Effector memory CD8-positive, alpha-beta T cell (primary cell): Measurements from ENCODE around the gene CD86.
A peak's percentile ranks its signal among the peaks of the same experiment; 100 is the strongest.
"Not testable (repeated sequence)": the region's sequence is repeated elsewhere in the genome, so short reads cannot be mapped to it uniquely, and the experiment has no call there.

ENCODE experiments used
- ATAC-seq: fragments of 150-1000 bp; cut with Tn5 transposase; replicated peaks from 2 replicates; pipeline ENCODE4 v1.10.0; 2021; ENCODE audit warnings: mild to moderate bottlenecking, moderate library complexity
- DNase-seq, 3 experiments: peaks; one replicate each; pipeline ENCODE4 v3.0.0; 2021
- H3K27ac Mint-ChIP-seq, 2 donors: one replicate each; pipeline ENCODE4 v1.8.0; 2022; ENCODE audit warnings: mild to moderate bottlenecking in 2 of 2, mixed read lengths in 2 of 2, moderate library complexity in 2 of 2
- H3K27me3 Mint-ChIP-seq, 2 donors: one replicate each; pipeline ENCODE4 v1.8.0; 2022; ENCODE audit warnings: mixed read lengths in 2 of 2
- H3K36me3 Mint-ChIP-seq: one replicate; pipeline ENCODE4 v1.8.0; 2022; ENCODE audit warnings: mild to moderate bottlenecking, moderate library complexity, mixed read lengths; ENCODE audit not compliant: insufficient read depth
- H3K4me1 Mint-ChIP-seq, 2 donors: one replicate each; pipeline ENCODE4 v1.8.0; 2022; ENCODE audit warnings: low read depth in 2 of 2, mixed read lengths in 2 of 2
- H3K4me3 Mint-ChIP-seq, 2 donors: one replicate each; pipeline ENCODE4 v1.8.0; 2022; ENCODE audit warnings: mild to moderate bottlenecking in 2 of 2, mixed read lengths in 2 of 2, moderate library complexity in 2 of 2
- H3K9me3 Mint-ChIP-seq, 2 donors: one replicate each; pipeline ENCODE4 v1.8.0; 2022; ENCODE audit warnings: mixed read lengths in 2 of 2

CD86 gene

DNA sequence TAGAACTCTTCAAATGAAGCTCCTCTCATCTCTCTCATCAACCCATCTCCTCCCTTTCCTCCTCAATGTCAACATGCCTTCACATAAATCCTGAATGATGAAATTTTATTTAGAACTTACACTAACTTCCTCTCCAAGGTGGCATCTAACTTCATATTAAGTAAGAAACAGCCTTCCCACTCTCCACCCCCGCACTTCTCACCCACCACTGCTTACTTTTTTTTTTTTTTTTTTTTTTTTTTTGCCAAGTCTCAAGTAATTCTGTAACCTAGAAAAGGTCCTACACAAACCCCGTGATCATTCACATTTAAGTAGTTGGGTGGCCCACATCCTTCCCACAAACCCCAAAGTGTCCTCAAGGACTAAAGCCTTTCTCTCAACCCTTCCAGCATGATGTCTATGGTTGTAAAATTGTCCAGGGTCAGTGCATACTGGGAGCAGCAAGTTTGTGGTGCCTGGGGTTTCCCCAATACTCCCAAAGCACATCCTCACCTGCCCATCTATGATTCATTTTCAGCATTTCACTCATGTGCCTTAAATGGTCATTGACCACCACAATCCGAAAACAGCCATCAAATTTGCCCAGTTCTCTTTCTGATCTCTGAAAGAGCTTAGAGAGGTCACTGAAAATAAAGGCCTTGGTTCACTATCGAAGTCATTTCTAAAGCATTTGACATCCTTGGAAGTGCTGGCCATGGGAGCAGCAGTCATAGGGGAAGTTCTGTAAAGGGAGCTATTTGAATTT is 47.2 kb downstream of the CD86 start:
- no peaks in the 10 kb centered on the region for H3K27me3 Mint-ChIP-seq
- H3K4me3 Mint-ChIP-seq: no peak overlapping the region
- ATAC-seq (peak; percentile 31), DNase-seq (no peak)
- peaks cover 13% of the 10 kb centered on the region in 2 donors for H3K4me1 Mint-ChIP-seq
- H3K36me3 Mint-ChIP-seq: no peaks in the 10 kb centered on the region
- H3K9me3 Mint-ChIP-seq: no peaks in the 10 kb centered on the region
- H3K27ac Mint-ChIP-seq: peak overlapping the region in 1 of 2 donors; percentile 33

- H3K27ac Mint-ChIP-seq: no peak overlapping the region
Observed at GRCh38 chr3:122103821-122104514, 48.8 kb downstream of the CD86 start.

DNA sequence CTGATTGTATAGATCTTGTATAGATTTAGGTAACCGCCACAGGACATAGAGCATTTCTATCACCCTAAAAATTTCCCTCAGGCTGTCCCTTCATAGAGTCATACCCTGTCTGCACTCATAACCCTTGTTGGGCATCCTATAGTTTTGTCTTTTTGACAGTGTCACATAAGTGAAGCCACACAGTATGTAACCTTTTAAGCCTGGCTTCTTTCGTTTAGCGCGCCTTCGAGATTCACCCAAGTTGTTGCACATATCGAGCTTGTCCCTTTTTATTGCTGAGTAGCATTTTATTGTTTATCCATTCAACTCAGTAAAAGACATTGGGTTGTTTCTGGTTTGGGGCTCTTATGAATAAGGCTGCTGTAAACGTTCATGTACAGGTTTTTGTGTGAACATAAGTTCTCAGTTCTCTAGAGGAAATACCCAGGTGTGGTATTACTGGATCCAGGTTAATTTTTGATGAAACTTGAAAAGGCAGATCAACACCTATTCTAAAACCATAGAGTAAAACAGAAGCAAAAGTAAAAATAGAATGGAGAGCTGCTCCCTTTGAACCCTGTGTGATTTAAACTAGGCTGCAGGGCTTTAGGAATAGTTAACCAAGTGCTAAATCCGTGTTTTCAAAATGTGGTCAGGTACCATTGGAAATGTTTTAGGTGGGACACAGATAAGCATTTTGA is 49.5 kb downstream of the CD86 start:
- no peaks in the 10 kb centered on the region for H3K27me3 Mint-ChIP-seq
- no peaks in the 10 kb centered on the region for H3K9me3 Mint-ChIP-seq
- no peak overlapping the region for H3K27ac Mint-ChIP-seq
- no peak overlapping the region for H3K4me3 Mint-ChIP-seq
- no peak for DNase-seq
- H3K4me1 Mint-ChIP-seq: peaks cover 13% of the 10 kb centered on the region in 2 donors
- no peak for ATAC-seq
- no peaks in the 10 kb centered on the region for H3K36me3 Mint-ChIP-seq

More at GRCh38 chr3:122103821-122104514, 48.8 kb downstream of the CD86 start:
- no peaks in the 10 kb centered on the region for H3K36me3 Mint-ChIP-seq
- no peaks in the 10 kb centered on the region for H3K9me3 Mint-ChIP-seq
- H3K4me3 Mint-ChIP-seq: no peak overlapping the region
- no peak for DNase-seq
- H3K4me1 Mint-ChIP-seq: peaks cover 13% of the 10 kb centered on the region in 2 donors
- H3K27me3 Mint-ChIP-seq: no peaks in the 10 kb centered on the region
- no peak for ATAC-seq

GRCh38 chr3:122105626-122106025 is 50.5 kb downstream of the CD86 start:
- peaks cover 0 to 2% of the 10 kb centered on the region in 2 donors for H3K27me3 Mint-ChIP-seq
- peaks cover 13% of the 10 kb centered on the region in 2 donors for H3K4me1 Mint-ChIP-seq
- H3K9me3 Mint-ChIP-seq: no peaks in the 10 kb centered on the region
- ATAC-seq (no peak), DNase-seq (no peak)
- H3K36me3 Mint-ChIP-seq: no peaks in the 10 kb centered on the region
- H3K27ac Mint-ChIP-seq: no peak overlapping the region
- H3K4me3 Mint-ChIP-seq: no peak overlapping the region

- no peak overlapping the region for H3K4me3 Mint-ChIP-seq
- ATAC-seq: no peak
- DNase-seq: no peak
- no peak overlapping the region for H3K27ac Mint-ChIP-seq
- H3K9me3 Mint-ChIP-seq: no peaks in the 10 kb centered on the region
- H3K4me1 Mint-ChIP-seq: peaks cover 3 to 4% of the 10 kb centered on the region in 2 donors
- H3K27me3 Mint-ChIP-seq: peaks cover 0 to 6% of the 10 kb centered on the region in 2 donors
- no peaks in the 10 kb centered on the region for H3K36me3 Mint-ChIP-seq
Observed at GRCh38 chr3:122107171-122107570, 52.0 kb downstream of the CD86 start.

GRCh38 chr3:122111974-122112373 is 56.8 kb downstream of the CD86 start:
- ATAC-seq: no peak
- DNase-seq: no peak
- H3K36me3 Mint-ChIP-seq: peaks cover 3% of the 10 kb centered on the region
- H3K27me3 Mint-ChIP-seq: peaks cover 0 to 11% of the 10 kb centered on the region in 2 donors
- H3K4me1 Mint-ChIP-seq: no peaks in the 10 kb centered on the region
- no peaks in the 10 kb centered on the region for H3K9me3 Mint-ChIP-seq
- no peak overlapping the region for H3K27ac Mint-ChIP-seq
- no peak overlapping the region for H3K4me3 Mint-ChIP-seq

DNA sequence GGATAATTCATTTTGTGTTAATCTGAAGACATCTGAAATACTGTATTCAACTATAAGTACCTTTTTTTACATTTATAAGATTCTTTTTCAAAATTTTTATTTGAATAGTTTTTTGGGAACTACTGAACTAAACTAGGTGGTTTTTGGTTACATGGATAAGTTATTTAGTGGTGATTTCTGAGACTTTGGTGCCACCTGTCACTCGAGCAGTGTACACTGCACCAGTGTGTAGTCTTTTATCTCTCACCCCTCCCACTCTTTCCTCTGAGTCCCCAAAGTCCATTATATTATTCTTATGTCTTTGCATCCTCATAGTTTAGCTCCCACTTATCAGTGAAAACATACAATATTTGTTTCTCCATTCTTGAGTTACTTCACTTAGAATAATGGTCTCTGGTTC is 57.6 kb downstream of the CD86 start:
- H3K9me3 Mint-ChIP-seq: no peaks in the 10 kb centered on the region
- H3K4me3 Mint-ChIP-seq: no peak overlapping the region

DNA sequence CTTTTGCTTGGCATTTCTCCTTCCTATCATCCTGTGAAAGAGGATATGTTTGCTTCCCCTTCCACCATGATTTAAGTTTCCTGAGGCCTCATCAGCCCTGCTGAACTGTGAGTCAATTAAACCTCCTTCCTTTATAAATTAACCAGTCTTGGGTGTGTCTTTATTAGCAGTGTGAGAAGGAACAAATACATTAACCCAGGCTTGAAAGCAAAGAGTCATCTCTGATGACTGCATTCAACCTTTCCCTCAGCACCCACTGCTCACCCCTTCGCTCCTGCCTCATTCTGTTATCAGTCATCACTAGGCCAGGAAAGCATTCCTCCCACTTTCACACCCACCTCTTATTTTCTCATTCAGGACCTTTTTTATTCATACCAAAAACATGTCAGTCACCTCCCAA is 68.7 kb downstream of the CD86 start:
- ATAC-seq (no peak), DNase-seq (no peak)
- H3K36me3 Mint-ChIP-seq: no peaks in the 10 kb centered on the region
- H3K27ac Mint-ChIP-seq: no peak overlapping the region
- no peak overlapping the region for H3K4me3 Mint-ChIP-seq
- no peaks in the 10 kb centered on the region for H3K9me3 Mint-ChIP-seq
- H3K4me1 Mint-ChIP-seq: no peaks in the 10 kb centered on the region
- peaks cover 18 to 26% of the 10 kb centered on the region in 2 donors for H3K27me3 Mint-ChIP-seq

More for the DNA sequence above, 57.6 kb downstream of the CD86 start:
- Mint-ChIP-seq H3K4me1 (no peaks in the 10 kb centered on the region), H3K27ac (no peak overlapping the region), H3K36me3 (peaks cover 3% of the 10 kb centered on the region), H3K27me3 (peaks cover 0 to 11% of the 10 kb centered on the region in 2 donors)
- DNase-seq (no peak), ATAC-seq (no peak)

DNA sequence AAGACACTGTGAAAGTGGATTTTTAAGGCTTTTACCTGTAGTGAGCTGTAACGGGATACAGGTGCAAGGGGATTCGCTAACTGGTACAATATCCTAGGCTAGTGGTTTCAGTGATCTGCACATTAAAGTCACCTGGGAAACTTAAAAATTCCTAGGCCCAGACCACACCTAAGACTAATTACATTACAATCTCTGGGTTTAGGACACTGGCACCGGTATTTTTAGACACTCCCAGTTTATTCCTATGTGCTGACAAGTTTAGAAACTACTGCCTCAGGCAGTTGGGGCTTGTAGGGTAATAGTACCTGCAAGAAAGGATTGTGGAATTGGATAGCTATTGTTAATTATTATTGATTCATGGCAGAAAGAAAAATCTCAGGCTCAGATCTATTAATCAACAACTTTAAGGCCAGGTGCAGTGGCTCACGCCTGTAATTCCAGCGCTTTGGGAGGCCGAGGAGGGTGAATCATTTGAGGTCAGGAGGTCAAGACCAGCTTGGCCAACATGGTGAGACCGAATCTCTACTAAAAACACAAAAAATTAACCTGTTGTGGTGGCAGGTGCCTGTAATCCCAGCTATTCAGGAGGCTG is 77.9 kb downstream of the CD86 start:
- ATAC-seq (no peak), DNase-seq (no peak)
- H3K4me3 Mint-ChIP-seq: no peak overlapping the region
- no peaks in the 10 kb centered on the region for H3K4me1 Mint-ChIP-seq
- no peaks in the 10 kb centered on the region for H3K36me3 Mint-ChIP-seq
- H3K9me3 Mint-ChIP-seq: no peaks in the 10 kb centered on the region
- H3K27me3 Mint-ChIP-seq: peaks cover 0 to 6% of the 10 kb centered on the region in 2 donors
- H3K27ac Mint-ChIP-seq: no peak overlapping the region

- peaks cover 9 to 20% of the 10 kb centered on the region in 2 donors for H3K27me3 Mint-ChIP-seq
- no peak for ATAC-seq
- H3K27ac Mint-ChIP-seq: no peak overlapping the region
- no peaks in the 10 kb centered on the region for H3K36me3 Mint-ChIP-seq
- no peak for DNase-seq
- H3K9me3 Mint-ChIP-seq: no peaks in the 10 kb centered on the region
- H3K4me3 Mint-ChIP-seq: no peak overlapping the region
- no peaks in the 10 kb centered on the region for H3K4me1 Mint-ChIP-seq
Observed at GRCh38 chr3:122146466-122146865, 91.3 kb downstream of the CD86 start.

DNA sequence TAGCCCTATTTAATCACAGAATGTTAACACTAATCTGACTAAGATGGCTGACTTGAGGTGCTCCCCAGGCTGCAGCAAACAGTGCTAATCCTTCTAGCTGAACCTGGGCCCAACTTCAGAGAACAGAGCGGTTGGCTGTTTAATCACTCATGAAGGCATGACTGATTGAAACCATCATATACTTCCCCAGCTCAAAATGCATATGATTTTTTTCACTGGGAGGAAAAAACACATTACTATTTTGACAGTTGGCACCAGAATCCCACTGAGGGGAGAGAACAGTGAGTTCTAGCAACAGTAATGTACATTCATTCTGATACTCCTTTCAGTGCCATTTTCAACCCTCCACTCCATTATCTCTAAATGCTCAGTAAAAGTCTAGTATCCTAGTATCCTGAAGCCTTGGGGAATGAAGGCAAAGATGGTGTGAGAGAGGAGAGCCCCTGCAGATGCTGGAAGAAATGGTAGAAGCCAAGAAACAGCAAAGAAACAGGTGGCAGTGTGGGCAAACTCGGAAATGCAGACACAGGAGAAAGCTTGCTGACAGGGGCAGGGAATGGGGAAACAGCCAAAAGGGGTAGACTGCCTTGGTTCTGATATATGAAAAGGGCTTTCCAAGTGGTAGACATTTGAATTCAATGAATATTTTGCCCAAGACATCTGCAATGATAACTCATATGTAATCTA is 93.9 kb downstream of the CD86 start:
- Mint-ChIP-seq H3K27me3 (no peaks in the 10 kb centered on the region), H3K36me3 (no peaks in the 10 kb centered on the region), H3K4me1 (no peaks in the 10 kb centered on the region), H3K9me3 (peaks cover 0 to 2% of the 10 kb centered on the region in 2 donors), H3K27ac (no peak overlapping the region), H3K4me3 (no peak overlapping the region)
- DNase-seq (no peak), ATAC-seq (no peak)

DNA sequence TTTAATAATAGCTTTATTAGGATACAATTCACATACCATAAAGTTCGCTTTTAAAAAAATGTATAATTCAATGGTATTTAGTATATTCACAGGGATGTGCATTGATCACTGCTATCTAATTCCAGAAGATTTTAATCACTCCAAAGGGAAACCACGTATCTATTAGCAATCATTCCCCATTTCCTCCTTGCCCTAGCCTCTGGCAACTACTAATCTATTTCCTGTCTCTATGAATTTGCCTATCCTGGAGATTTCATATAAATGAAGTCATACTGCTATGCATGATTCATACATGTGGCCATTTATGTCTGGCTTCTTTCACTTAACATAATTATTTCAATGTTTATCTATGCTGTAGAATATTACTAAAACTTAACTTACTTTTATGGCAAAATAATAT is 96.3 kb downstream of the CD86 start:
- Mint-ChIP-seq H3K27ac (no peak overlapping the region), H3K4me3 (no peak overlapping the region), H3K9me3 (peaks cover 14 to 23% of the 10 kb centered on the region in 2 donors), H3K4me1 (no peaks in the 10 kb centered on the region), H3K27me3 (no peaks in the 10 kb centered on the region), H3K36me3 (no peaks in the 10 kb centered on the region)
- DNase-seq (no peak), ATAC-seq (no peak)

- H3K9me3 Mint-ChIP-seq, H3K36me3 Mint-ChIP-seq, DNase-seq, H3K27ac Mint-ChIP-seq, H3K4me1 Mint-ChIP-seq, H3K4me3 Mint-ChIP-seq, ATAC-seq: not testable (repeated sequence)
- H3K27me3 Mint-ChIP-seq: peaks cover 11 to 30% of the 10 kb centered on the region in 2 donors
Observed at GRCh38 chr3:122164983-122165382, 109.8 kb downstream of the CD86 start.
